ENCODE results near the gene SC5D.
A peak's percentile ranks its signal among the peaks of the same experiment; 100 is the strongest.

SC5D gene

GRCh38 chr11:121352251-121352891 lies 59.8 kb downstream of the SC5D start:
- peak in 52 of 56 donors; percentile 12 to 86 (median 60) for DNase-seq

GRCh38 chr11:121354192-121354591 lies 61.6 kb downstream of the SC5D start:
- no peak for DNase-seq

GRCh38 chr11:121356357-121356756 lies 63.8 kb downstream of the SC5D start:
- no peak for DNase-seq
